Keratinocyte (primary cell): ENCODE measurements around the gene CFAP73. TPM values are rescaled to one million over a fixed set of nuclear protein-coding genes. Genes with fewer than 3 reads are reported as not detected.

Experiments used
- DNase-seq: peaks from one replicate; pipeline ENCODE4 v3.0.0-alpha.2; 2011; ENCODE audit warnings: low read depth, missing footprints, low spot score
- FAIRE-seq: peaks from 2 replicates; lab custom pipeline; 2011; peaks lifted over from hg19 to GRCh38; lab: Jason Lieb, UNC
- H2AFZ ChIP-seq: 2 replicates; pipeline ENCODE4 v1.6.0; 2012; ENCODE audit warnings: low read length, control low read depth, inconsistent platforms; ENCODE audit not compliant: control insufficient read depth
- H3K27ac ChIP-seq: 2 replicates; pipeline ENCODE4 v1.5.1; 2011; ENCODE audit warnings: low read length; ENCODE audit not compliant: control insufficient read depth, insufficient read depth
- H3K27me3 ChIP-seq: 3 replicates; pipeline ENCODE4 v1.6.0; 2011; ENCODE audit warnings: low read length; ENCODE audit not compliant: control insufficient read depth, insufficient read depth; ENCODE audit errors: extremely low read depth
- H3K36me3 ChIP-seq, 2 experiments: 2 replicates in 1 of 2; 3 replicates in 1 of 2; pipeline ENCODE4 v1.5.1; 2011; ENCODE audit warnings: low read length in 2 of 2, mild to moderate bottlenecking in 1 of 2; ENCODE audit not compliant: control insufficient read depth in 2 of 2, insufficient read depth in 2 of 2; ENCODE audit errors: extremely low read depth in 1 of 2
- H3K4me1 ChIP-seq: 3 replicates; pipeline ENCODE4 v1.5.1; 2011; ENCODE audit warnings: low read length; ENCODE audit not compliant: control insufficient read depth, insufficient read depth; ENCODE audit errors: extremely low read depth
- H3K4me2 ChIP-seq: 3 replicates; pipeline ENCODE4 v1.6.0; 2011; ENCODE audit warnings: low read depth, low read length; ENCODE audit not compliant: control insufficient read depth, insufficient read depth; ENCODE audit errors: extremely low read depth
- H3K4me3 ChIP-seq, 3 experiments: fragments of 200-600 bp in 1 of 3; sonication (generic) in 1 of 3; 2 replicates in 2 of 3; 3 replicates in 1 of 3; pipeline ENCODE4 v1.5.1; 2011 to 2016; ENCODE audit warnings: low read length in 3 of 3, mild to moderate bottlenecking in 3 of 3, control low read depth in 2 of 3, inconsistent platforms in 1 of 3, low read depth in 1 of 3, mixed read lengths in 1 of 3, mixed run types in 1 of 3, moderate library complexity in 1 of 3; ENCODE audit not compliant: control insufficient read depth in 2 of 3, insufficient read depth in 2 of 3; ENCODE audit errors: extremely low read depth in 1 of 3
- H3K79me2 ChIP-seq: 2 replicates; pipeline ENCODE4 v1.6.0; 2012; ENCODE audit warnings: low read length; ENCODE audit not compliant: control insufficient read depth, insufficient read depth
- H3K9ac ChIP-seq: 3 replicates; pipeline ENCODE4 v1.6.0; 2011; ENCODE audit warnings: low read length; ENCODE audit not compliant: control insufficient read depth, insufficient read depth; ENCODE audit errors: extremely low read depth
- H3K9me1 ChIP-seq: 3 replicates; pipeline ENCODE4 v1.6.0; 2011; ENCODE audit warnings: low read length; ENCODE audit not compliant: control insufficient read depth, insufficient read depth; ENCODE audit errors: extremely low read depth
- H3K9me3 ChIP-seq: 2 replicates; pipeline ENCODE4 v1.5.1; 2012; ENCODE audit warnings: low read depth, low read length; ENCODE audit not compliant: control insufficient read depth
- H4K20me1 ChIP-seq: 3 replicates; pipeline ENCODE4 v1.6.0; 2011; ENCODE audit warnings: low read length; ENCODE audit not compliant: control insufficient read depth, insufficient read depth; ENCODE audit errors: extremely low read depth
- EZH2 ChIP-seq: IDR thresholded peaks from one replicate; pipeline ENCODE4 v1.6.1; 2012; ENCODE audit warnings: inconsistent platforms, mild to moderate bottlenecking, low read length, moderate library complexity
- dilution Hi-C: fragments of 300-500 bp; cut with MboI; formaldehyde crosslinking; loops from one replicate; pipeline ENCODE4 v1.7.0; 2020; ENCODE audit warnings: low sequenced_read_pairs; ENCODE audit not compliant: extremely low pct_ligation_motif_present
- polyA plus RNA-seq, 5 experiments: library from polyadenylated mRNA; depleted of rRNA in 3 of 5; stranded (reverse) in 3 of 5; stranded (forward) in 1 of 5; unstranded in 1 of 5; fragments of >200 nt; gene quantifications; 1 replicate in 1 of 5; 2 replicates in 3 of 5; 3 replicates in 1 of 5; pipeline versions ENCODE4 v1.2.1 to v1.2.3, GENCODE V29; 2011 to 2012; ENCODE audit warnings: missing spikeins in 2 of 5, low read depth in 1 of 5, low replicate concordance in 1 of 5
- TF ChIP-seq, protein P1 (sequence below), 3 experiments: IDR thresholded peaks in 1 of 3; conservative IDR thresholded peaks in 1 of 3; optimal IDR thresholded peaks in 1 of 3; 2 replicates in 2 of 3; 3 replicates in 1 of 3; pipeline versions ENCODE3 to v1.5.1; 2011; ENCODE audit warnings: low read length in 3 of 3, mild to moderate bottlenecking in 3 of 3, moderate library complexity in 2 of 3, control low read depth in 1 of 3, inconsistent platforms in 1 of 3; ENCODE audit not compliant: insufficient read depth in 2 of 3; ENCODE audit errors: extremely low read depth in 1 of 3

CFAP73 gene
- polyA plus RNA-seq, 1 donor (not counting 4 experiments of a cell fraction or from before 2014, with no cell fraction given) = not detected

DNA sequence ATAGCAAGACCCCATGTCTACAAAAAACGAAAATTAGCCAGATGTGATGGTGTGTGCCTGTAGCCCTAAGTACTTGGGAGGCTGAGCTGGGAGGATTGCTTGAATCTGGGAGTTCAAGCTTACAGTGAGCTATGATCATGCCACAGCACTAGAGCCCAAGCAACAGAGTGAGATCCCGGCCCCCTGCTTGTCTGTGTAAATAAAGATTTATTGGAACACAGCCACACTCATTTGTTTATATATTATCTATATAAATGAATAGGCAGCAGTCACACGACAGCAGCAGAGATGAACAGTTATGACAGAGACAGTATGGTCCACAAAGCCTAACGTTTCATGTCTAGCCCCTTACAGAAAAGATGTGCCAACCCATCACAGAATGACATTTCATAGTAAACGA is 20.9 kb downstream of the CFAP73 start:
- no peak for TF ChIP-seq EZH2
- TF ChIP-seq, protein P1, sequence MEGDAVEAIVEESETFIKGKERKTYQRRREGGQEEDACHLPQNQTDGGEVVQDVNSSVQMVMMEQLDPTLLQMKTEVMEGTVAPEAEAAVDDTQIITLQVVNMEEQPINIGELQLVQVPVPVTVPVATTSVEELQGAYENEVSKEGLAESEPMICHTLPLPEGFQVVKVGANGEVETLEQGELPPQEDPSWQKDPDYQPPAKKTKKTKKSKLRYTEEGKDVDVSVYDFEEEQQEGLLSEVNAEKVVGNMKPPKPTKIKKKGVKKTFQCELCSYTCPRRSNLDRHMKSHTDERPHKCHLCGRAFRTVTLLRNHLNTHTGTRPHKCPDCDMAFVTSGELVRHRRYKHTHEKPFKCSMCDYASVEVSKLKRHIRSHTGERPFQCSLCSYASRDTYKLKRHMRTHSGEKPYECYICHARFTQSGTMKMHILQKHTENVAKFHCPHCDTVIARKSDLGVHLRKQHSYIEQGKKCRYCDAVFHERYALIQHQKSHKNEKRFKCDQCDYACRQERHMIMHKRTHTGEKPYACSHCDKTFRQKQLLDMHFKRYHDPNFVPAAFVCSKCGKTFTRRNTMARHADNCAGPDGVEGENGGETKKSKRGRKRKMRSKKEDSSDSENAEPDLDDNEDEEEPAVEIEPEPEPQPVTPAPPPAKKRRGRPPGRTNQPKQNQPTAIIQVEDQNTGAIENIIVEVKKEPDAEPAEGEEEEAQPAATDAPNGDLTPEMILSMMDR (optimal IDR thresholded peaks at IDR 0.05 in 1 of 3, IDR thresholded peaks at IDR 0.05 in 1 of 3, conservative IDR thresholded peaks at IDR 0.05 in 1 of 3; ENCODE audit: extremely low read depth in 1 of 3, insufficient read depth in 2 of 3, low read length in 3 of 3) = no peak
- no peak overlapping the region for H3K9ac ChIP-seq
- FAIRE-seq (no peak), DNase-seq (no peak)
- H4K20me1 ChIP-seq = no peaks in the 10 kb centered on the region
- no peaks in the 10 kb centered on the region for H3K4me1 ChIP-seq
- no peak overlapping the region for H3K4me3 ChIP-seq
- H3K9me1 ChIP-seq = no peaks in the 10 kb centered on the region
- no peak overlapping the region for H3K4me2 ChIP-seq
- no peak overlapping the region for H3K27ac ChIP-seq
- no peak overlapping the region for H2AFZ ChIP-seq
- H3K36me3 ChIP-seq = peaks cover 52 to 54% of the 10 kb centered on the region in 2 experiments
- dilution Hi-C loops = loop anchor here (25.0 kb wide), 1 partner anchor 108 kb away; the partner anchor contains the start of gene DTX1
- H3K27me3 ChIP-seq = no peaks in the 10 kb centered on the region
- no peaks in the 10 kb centered on the region for H3K79me2 ChIP-seq
- H3K9me3 ChIP-seq = no peaks in the 10 kb centered on the region

DNA sequence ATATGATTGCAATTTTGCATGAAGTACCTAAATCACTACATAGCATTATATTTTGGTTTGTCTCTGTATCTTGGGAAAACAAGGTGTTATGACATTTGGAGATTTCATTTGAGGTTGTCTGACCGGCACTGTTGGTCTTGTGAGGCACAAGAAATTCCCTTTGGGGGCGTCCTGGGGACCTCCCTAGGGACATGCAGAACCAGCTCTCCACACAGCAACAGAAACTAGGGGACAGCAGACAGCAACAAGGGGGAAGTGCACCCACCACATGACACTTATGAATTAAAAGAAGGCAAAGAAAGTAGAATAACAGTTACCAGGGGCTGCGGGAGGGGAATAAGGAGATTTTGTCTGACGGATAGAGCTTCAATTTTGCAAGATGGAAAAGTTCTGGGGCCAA is 21.4 kb downstream of the CFAP73 start:
- Histone ChIP-seq H3K9me3 (no peaks in the 10 kb centered on the region), H4K20me1 (no peaks in the 10 kb centered on the region), H3K9ac (no peak overlapping the region), H3K9me1 (no peaks in the 10 kb centered on the region), H3K27me3 (no peaks in the 10 kb centered on the region), H3K4me2 (no peak overlapping the region), H2AFZ (no peak overlapping the region), H3K27ac (no peak overlapping the region), H3K4me3 (no peak overlapping the region), H3K79me2 (no peaks in the 10 kb centered on the region), H3K36me3 (peaks cover 51 to 52% of the 10 kb centered on the region in 2 experiments), H3K4me1 (no peaks in the 10 kb centered on the region)
- no peak for TF ChIP-seq EZH2
- TF ChIP-seq, protein P1 (optimal IDR thresholded peaks at IDR 0.05 in 1 of 3, IDR thresholded peaks at IDR 0.05 in 1 of 3, conservative IDR thresholded peaks at IDR 0.05 in 1 of 3; ENCODE audit: extremely low read depth in 1 of 3, insufficient read depth in 2 of 3, low read length in 3 of 3) = no peak
- dilution Hi-C loops = loop anchor here (25.0 kb wide), 1 partner anchor 109 kb away; the partner anchor contains the start of gene DTX1
- FAIRE-seq (no peak), DNase-seq (no peak)
